G401 (cell line): Measurements from ENCODE around the gene SPIRE1. TPM values are rescaled to one million over a fixed set of nuclear protein-coding genes. Genes with fewer than 3 reads are reported as not detected.
"Not testable (repeated sequence)": the region's sequence is repeated elsewhere in the genome, so short reads cannot be mapped to it uniquely, and the experiment has no call there.

Experiments
- DNase-seq: peaks from one replicate; pipeline ENCODE4 v3.0.0-alpha.2; 2015; ENCODE audit warnings: low spot score
- in situ Hi-C: cut with HindIII; loops from 2 replicates; pipeline ENCODE4 v1.10.0; 2016; ENCODE audit warnings: low sequenced_read_pairs, mixed read lengths
- total RNA-seq: library from RNA; depleted of rRNA; stranded (reverse); fragments of >200 nt; shearing (Covaris generic); gene quantifications from 2 replicates; pipeline ENCODE4 v1.2.3, GENCODE V29; 2014

SPIRE1 gene
- total RNA-seq, 1 experiment from 2014 or later: 32.9 TPM

- in situ Hi-C loops: no loop called here
These were observed 139.6 kb downstream of the SPIRE1 start for GRCh38 chr18:12518326-12518725.

DNA sequence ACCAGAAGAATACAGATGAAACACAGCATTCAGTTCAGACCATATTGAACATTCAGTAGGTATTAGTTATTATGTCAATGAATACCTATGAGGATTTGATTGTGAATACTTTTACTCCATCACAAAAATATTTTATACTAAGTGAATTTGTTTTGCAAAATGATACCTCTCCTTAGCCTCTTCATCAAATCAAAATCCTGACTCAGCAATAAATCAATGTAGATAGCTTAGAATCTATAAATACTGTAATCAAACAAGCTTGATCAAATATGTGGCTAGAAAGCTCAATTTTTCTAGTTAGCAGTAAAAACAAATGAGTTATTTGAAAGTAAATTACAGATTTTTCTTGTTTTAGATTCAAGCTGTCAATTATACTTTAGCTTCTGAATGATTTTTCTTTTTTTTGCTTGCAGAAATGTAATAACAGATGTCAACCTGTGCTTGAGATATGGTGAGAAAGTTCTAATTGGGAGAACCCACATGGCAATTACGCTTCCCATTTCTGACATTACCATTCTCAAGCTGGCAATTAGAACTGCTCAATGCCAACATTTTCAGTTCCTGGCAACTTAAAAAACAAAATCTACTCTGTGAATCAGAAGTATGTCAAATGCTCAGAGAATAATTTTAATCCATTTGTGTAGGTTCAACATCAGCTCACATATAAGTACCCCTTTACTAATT is 140.6 kb downstream of the SPIRE1 start:
- in situ Hi-C loops: no loop called here
- no peak for DNase-seq

More at GRCh38 chr18:12518326-12518725, 139.6 kb downstream of the SPIRE1 start:
- DNase-seq: no peak

GRCh38 chr18:12516049-12516630 is 141.8 kb downstream of the SPIRE1 start:
- DNase-seq: peak; percentile 24
- in situ Hi-C loops: no loop called here

GRCh38 chr18:12515550-12515949 is 142.4 kb downstream of the SPIRE1 start:
- in situ Hi-C loops: no loop called here
- DNase-seq: no peak

DNA sequence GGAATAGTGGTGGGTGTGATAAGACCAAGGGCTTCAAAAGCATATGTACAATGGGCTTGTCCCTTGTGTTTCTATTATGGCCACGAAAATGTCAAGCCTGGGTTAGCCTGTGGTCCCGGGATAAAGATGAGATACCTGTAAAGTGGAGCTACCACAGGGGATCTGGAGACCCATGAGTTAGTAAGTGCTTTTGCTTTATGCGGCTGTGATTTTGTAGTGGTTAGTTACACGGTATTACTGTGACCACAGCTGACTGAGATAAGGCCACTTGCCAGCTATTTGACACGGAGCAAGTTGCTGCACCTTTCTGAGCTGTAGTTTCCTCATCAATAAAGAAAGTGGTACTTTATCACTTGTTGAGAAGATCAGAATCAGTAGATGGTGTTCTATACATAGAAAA is 150.9 kb downstream of the SPIRE1 start:
- no peak for DNase-seq
- in situ Hi-C loops: no loop called here

- in situ Hi-C loops: no loop called here
- no peak for DNase-seq
These were observed 156.9 kb downstream of the SPIRE1 start for GRCh38 chr18:12500986-12501385.

DNA sequence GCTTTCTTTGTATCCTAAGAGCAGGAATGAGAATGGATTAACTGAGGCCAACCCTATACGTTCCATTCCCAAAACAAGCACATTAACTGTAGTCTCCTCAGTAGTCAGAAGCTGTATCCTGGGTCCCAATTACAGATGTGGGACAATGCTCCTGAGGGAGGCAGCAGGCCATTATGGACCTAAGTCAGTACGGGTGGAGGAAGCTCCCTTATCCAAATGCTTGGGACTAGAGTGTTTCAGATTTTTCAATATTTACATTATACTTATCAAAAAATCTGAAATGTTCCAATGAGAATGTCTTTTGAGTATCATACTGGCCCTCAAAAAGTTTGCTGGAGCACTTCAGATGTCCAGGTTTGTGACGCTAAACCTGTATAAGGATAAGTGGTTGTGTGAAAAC is 160.1 kb downstream of the SPIRE1 start:
- in situ Hi-C loops: no loop called here
- DNase-seq: no peak

- in situ Hi-C loops: no loop called here
- no peak for DNase-seq
These were observed 160.6 kb downstream of the SPIRE1 start for GRCh38 chr18:12497296-12497695.

DNA sequence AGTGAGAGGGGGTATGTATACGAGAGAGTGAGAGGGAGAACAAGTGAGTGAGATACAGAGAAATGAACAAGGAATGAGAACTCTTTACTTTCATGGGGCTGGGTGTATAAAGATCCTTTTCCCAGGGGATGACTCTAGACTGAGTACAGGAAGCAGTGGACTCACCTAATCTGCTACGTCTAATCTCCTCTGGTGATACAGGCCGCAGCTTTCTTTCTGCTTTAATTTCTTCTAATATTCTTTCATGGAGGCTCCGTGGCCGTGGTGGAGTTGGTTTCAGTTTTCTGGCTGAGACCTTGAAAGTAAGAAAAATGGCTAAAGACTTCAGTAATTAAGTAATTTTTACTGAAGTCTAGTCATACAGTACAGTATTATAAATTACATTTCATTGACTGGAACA is 165.0 kb downstream of the SPIRE1 start:
- no peak for DNase-seq
- in situ Hi-C loops: no loop called here

DNA sequence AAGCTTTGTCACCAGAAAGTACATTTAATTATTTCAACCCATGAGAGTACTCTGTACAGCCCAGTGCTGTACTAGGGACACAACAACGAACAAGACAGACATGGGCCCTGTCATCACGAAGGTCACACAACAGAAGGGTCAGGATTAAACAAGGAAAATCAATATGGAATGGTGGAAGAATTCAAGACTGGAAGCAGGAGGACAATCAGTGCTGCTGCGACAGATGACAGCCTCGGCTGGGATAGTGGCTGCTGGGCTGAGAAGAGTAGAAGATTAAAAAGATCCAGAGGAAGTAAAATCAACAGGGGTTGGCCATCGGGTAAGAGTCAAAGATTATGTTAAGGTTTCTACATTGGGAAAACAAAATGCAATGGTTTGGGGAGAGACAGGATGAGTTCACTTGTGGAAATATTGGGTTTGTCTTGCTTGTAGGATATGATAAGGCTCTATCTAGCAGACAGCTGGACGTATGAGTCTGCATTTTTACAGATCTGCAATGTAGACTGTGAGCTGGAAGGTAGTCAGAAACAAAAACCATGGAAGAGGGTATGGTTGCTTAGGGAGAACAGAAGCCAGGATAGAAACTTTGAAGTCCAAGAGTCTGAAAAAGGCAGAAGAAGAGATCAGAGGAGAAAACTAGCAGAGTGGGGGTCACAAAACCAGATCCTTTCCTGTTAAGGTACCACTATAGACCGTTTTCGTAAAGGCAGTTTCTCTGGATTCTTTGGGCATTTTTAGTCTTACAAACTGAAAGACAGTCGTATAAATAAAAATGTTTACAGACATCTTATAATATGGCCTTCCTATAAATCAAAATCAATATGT is 166.1 kb downstream of the SPIRE1 start:
- no peak for DNase-seq
- in situ Hi-C loops: no loop called here

DNA sequence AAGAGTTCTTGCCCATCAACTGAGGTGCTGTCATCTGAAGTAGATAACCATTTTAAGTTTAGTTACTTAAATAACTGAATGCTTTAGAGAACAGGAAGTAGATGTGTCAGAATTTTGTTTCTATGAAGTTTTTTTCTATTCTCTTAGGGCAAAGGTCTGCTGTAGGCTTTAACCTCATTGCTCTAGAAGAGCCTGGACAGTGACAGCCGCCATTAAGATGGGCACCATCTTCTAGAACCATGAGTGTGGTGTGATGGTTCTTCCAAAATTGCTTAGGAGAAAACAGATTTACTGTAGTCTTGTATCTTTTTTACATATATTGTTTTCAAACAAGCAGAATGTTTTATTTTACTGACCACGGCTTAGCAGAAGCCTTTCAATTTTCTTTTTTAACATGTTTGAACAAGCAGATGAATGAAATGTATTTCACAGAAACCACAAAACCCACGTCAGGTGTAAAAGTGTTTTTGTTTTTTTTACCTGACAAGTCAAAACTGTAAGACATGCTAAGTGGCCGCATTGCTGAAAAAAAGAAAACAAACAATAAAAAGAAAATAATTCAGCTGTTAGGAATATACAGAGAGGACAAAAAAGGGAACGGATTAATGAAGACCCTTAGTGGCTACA is 172.3 kb downstream of the SPIRE1 start:
- DNase-seq: no peak
- in situ Hi-C loops: no loop called here

DNA sequence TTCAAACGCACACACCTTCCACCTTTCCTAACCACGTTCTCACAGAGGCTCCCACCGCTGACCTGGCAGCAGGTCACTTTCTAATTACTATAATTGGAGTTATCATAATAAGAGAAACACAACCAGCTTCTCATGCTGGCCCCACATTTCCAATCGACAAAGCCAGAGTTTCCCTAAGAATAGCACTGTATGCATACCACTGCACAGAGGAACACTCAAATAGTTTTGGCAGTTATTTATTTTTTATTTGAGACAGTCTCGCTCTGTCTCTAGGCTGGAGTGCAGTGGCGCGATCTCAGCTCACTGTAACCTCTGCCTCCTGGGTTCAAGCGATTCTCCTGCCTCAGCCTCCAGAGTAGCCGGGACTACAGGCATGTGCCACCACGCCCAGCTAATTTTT is 176.0 kb downstream of the SPIRE1 start:
- DNase-seq, in situ Hi-C loops: not testable (repeated sequence)

DNA sequence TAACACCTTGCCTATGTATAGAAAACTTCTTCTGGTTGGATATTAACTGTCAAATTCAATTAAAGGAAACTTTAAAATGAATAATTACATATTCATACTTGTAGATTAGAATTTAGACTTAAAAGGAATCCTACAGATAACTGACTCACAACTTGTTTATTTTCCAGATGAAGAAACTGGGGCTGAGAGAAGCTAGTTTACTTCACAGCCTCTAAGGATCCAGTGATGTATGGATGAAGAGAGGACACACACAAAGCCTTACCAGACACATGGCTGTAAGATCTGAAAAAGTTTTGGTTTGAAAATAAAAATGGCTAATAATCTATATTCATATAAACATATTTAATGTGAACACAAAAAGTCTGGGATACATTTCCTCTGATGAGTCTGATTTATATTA is 177.9 kb downstream of the SPIRE1 start:
- in situ Hi-C loops: no loop called here
- DNase-seq: no peak

DNA sequence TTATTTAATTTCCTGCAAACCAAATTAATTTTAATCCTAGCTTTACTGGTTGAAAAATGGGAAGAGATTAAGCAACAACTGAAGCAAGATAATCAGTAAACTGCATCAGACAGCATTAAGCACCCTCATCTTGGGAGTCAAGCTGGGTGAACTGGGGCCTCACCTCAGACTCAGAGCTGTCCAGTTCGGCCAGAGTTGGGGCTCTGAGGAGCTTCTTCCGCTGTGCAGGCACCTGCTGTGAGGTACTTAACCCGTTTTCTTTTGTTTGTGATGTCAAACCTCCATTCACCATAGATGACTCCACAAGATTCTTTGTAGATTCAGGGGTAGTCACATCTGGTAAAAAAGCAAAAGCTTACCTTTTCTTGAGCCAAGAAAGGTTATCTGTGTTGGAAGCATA is 178.4 kb downstream of the SPIRE1 start:
- in situ Hi-C loops: no loop called here
- DNase-seq: no peak

DNA sequence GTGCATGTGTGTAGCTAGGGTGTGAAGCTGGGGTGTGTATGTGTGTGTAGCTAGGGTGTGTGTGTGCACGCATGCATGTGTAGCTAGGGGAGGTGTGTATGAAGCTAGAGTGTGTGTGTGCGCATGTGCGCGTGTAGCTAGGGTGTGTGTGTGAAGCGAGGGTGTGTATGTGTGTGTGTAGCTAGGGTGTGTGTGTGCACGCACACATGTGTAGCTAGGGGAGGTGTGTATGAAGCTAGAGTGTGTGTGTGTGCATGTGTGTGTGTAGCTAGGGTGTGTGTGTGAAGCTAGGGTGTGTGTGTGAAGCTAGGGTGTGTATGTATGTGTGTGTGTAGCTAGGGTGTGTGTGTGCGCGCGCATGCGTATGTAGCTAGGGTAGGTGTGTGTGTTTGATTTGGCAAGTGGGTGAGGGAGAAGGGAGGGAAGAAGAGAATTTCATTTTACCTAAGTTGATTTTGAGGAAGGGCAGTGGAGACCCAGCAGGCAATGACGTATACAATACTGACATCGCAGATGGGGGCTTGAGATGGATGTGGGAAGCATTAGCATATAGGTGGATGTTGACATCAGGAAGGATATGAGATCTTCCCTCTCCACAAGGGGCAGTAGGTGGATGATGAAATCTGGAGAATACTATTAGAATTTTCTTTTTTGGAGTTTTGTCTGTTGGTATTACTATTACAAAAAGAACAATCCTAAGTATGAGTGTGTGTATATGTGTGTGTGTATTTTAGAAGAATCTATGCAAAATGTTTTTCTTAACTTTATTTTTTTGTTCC is 179.4 kb downstream of the SPIRE1 start:
- DNase-seq: no peak
- in situ Hi-C loops: no loop called here

DNA sequence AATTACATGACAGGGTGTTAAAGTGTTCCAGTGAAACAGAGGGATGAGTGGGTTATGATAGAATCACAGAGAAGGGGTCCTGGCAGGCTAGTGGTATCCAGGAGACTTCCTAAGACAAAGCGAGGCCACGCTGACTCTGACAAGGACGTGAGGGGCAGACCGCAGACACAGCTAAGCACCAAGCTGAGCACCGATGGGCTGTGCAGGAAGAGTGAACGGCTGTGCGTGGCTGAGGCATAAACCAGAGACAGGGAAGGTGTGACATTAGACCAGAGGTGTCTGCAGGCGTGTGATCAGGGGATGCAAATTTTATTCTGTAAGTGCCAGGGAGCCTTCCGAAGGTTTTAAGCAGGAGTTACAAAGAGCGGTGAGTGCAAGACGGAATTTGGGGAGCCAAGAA is 180.3 kb downstream of the SPIRE1 start:
- no peak for DNase-seq
- in situ Hi-C loops: no loop called here

GRCh38 chr18:12476955-12477354 is 181.0 kb downstream of the SPIRE1 start:
- in situ Hi-C loops: no loop called here
- DNase-seq: no peak

- no peak for DNase-seq
- in situ Hi-C loops: no loop called here
These were observed 183.0 kb downstream of the SPIRE1 start for GRCh38 chr18:12474876-12475275.

GRCh38 chr18:12474146-12474545 is 183.8 kb downstream of the SPIRE1 start:
- in situ Hi-C loops: no loop called here
- DNase-seq: no peak
